Measurements from ENCODE around the gene SORBS1. TPM values are rescaled to one million over a fixed set of nuclear protein-coding genes. Genes with fewer than 3 reads are reported as not detected.

The SORBS1 gene
- total and polyA plus RNA-seq, 2 donors (not counting 3 experiments of a cell fraction or from before 2014, with no cell fraction given), result 2.0 to 7.9 TPM

GRCh38 chr10:95574649-95575365 is 13.6 kb upstream of the SORBS1 start:
- no peak overlapping the region for H3K4me2 ChIP-seq (ENCODE audit: insufficient read depth, low read length)
- H3K79me2 ChIP-seq (ENCODE audit: control insufficient read depth, insufficient read depth, low read length), result no peaks in the 10 kb centered on the region
- no peak overlapping the region for H2AFZ ChIP-seq (ENCODE audit: low read depth, low read length)
- ChIA-PET POLR2A (no interaction called here), CTCF (interaction anchor here (1.0 to 2.7 kb wide), 4 partner anchors 8 to 130 kb away, joined by 3 to 9 read pairs (median 4); no protein-coding TSS in a partner anchor)
- H3K27ac ChIP-seq (ENCODE audit: insufficient read depth, low read depth, low read length), result no peak overlapping the region
- H3K9me3 ChIP-seq (replicated peaks; ENCODE audit: control insufficient read depth, insufficient read depth, low read length), result no peaks in the 10 kb centered on the region
- no peaks in the 10 kb centered on the region for H3K9me1 ChIP-seq (replicated peaks; ENCODE audit: control insufficient read depth, extremely low read depth, insufficient read depth, low read length)
- no peaks in the 10 kb centered on the region for H3K4me1 ChIP-seq (ENCODE audit: control insufficient read depth, extremely low read depth, insufficient read depth, low read length)
- dilution Hi-C loops (cut with MboI; ENCODE audit: extremely low pct_ligation_motif_present, low sequenced_read_pairs) (loop anchor here (25.0 kb wide), 1 partner anchor 163 kb away; no protein-coding TSS in a partner anchor), intact Hi-C loops (cut with micrococcal nuclease) (no loop called here)
- no peak for FAIRE-seq
- BruUV-seq (replicated peaks), result no TSS peak
- no peak overlapping the region for H3K4me3 ChIP-seq (replicated peaks in 1 of 3; ENCODE audit: insufficient read depth in 1 of 3, low read depth in 1 of 3, low read length in 3 of 3)
- DNase-seq (ENCODE audit: low read depth, low spot score), result no peak
- H3K27me3 ChIP-seq (ENCODE audit: control insufficient read depth in 2 of 2, insufficient read depth in 2 of 2, low read length in 2 of 2), result peaks cover 10 to 18% of the 10 kb centered on the region in 2 experiments
- H3K9ac ChIP-seq (replicated peaks; ENCODE audit: extremely low read depth, insufficient read depth, low read length), result no peak overlapping the region
- no peaks in the 10 kb centered on the region for H3K36me3 ChIP-seq (ENCODE audit: control insufficient read depth in 2 of 2, extremely low read depth in 1 of 2, insufficient read depth in 2 of 2, low read length in 2 of 2)
- no peak for TF ChIP-seq POLR2AphosphoS5 (IDR thresholded peaks at IDR 0.05; ENCODE audit: insufficient read depth, low read depth, low read length)
- no peak for TF ChIP-seq POLR2A (IDR thresholded peaks at IDR 0.05; ENCODE audit: low read depth, low read length)
- TF ChIP-seq EZH2 (IDR thresholded peaks at IDR 0.05; ENCODE audit: borderline replicate concordance, low read depth, low read length, severe bottlenecking), result no peak
- no peak for TF ChIP-seq JUN (IDR thresholded peaks at IDR 0.05; ENCODE audit: borderline replicate concordance, insufficient read depth, insufficient read length, low read depth)
- TF ChIP-seq, protein P1, sequence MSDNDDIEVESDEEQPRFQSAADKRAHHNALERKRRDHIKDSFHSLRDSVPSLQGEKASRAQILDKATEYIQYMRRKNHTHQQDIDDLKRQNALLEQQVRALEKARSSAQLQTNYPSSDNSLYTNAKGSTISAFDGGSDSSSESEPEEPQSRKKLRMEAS (IDR thresholded peaks at IDR 0.05; ENCODE audit: insufficient read depth, insufficient read length), result no peak
- no peak for TF ChIP-seq FOS (IDR thresholded peaks at IDR 0.05; ENCODE audit: borderline replicate concordance, insufficient read depth, low read length)
- TF ChIP-seq, protein P2, sequence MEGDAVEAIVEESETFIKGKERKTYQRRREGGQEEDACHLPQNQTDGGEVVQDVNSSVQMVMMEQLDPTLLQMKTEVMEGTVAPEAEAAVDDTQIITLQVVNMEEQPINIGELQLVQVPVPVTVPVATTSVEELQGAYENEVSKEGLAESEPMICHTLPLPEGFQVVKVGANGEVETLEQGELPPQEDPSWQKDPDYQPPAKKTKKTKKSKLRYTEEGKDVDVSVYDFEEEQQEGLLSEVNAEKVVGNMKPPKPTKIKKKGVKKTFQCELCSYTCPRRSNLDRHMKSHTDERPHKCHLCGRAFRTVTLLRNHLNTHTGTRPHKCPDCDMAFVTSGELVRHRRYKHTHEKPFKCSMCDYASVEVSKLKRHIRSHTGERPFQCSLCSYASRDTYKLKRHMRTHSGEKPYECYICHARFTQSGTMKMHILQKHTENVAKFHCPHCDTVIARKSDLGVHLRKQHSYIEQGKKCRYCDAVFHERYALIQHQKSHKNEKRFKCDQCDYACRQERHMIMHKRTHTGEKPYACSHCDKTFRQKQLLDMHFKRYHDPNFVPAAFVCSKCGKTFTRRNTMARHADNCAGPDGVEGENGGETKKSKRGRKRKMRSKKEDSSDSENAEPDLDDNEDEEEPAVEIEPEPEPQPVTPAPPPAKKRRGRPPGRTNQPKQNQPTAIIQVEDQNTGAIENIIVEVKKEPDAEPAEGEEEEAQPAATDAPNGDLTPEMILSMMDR (IDR thresholded peaks at IDR 0.05; ENCODE audit: extremely low read depth in 1 of 2, insufficient read depth in 1 of 2, low read depth in 1 of 2, low read length in 2 of 2), result no peak
- no peak for TF ChIP-seq MYC (IDR thresholded peaks at IDR 0.05; ENCODE audit: low read depth, low read length)
- no peak for TF ChIP-seq GATA2 (IDR thresholded peaks at IDR 0.05; ENCODE audit: insufficient read depth, insufficient read length, low read depth, low read length)
- no peaks in the 10 kb centered on the region for H4K20me1 ChIP-seq (replicated peaks; ENCODE audit: control insufficient read depth, extremely low read depth, insufficient read depth, low read length)

Measured in endothelial cell of umbilical vein (primary cell).